ENCODE measurements around the gene UGT1A7. TPM values are rescaled to one million over a fixed set of nuclear protein-coding genes. Genes with fewer than 3 reads are reported as not detected.

The UGT1A7 gene
- total RNA-seq, 2 donors from 2014 or later: 0.46 TPM; not detected in 1

- WGBS: 65% methylated on average over 7 of the region's 7 CpGs
- DNase-seq (ENCODE audit: low spot score): no peak
- intact Hi-C loops (cut with DNase I): no loop called here
Observed at GRCh38 chr2:233756429-233757081, 74.9 kb downstream of the UGT1A7 start.

GRCh38 chr2:233758141-233758540 is 76.4 kb downstream of the UGT1A7 start:
- Histone ChIP-seq H3K27me3 (replicated peaks; ENCODE audit: insufficient read depth) (no peaks in the 10 kb centered on the region), H3K36me3 (no peaks in the 10 kb centered on the region), H3K9me3 (no peaks in the 10 kb centered on the region), H3K4me3 (no peak overlapping the region), H3K27ac (no peak overlapping the region), H3K4me1 (replicated peaks) (no peaks in the 10 kb centered on the region)
- DNase-seq (ENCODE audit: low spot score): no peak
- no peak for TF ChIP-seq CTCF (IDR thresholded peaks at IDR 0.05)
- no peak for TF ChIP-seq POLR2A (IDR thresholded peaks at IDR 0.05)
- TF ChIP-seq POLR2AphosphoS5 (IDR thresholded peaks at IDR 0.05): no peak
- intact Hi-C loops (cut with DNase I): no loop called here

More at GRCh38 chr2:233756429-233757081, 74.9 kb downstream of the UGT1A7 start:
- no peak overlapping the region for H3K4me3 ChIP-seq
- no peaks in the 10 kb centered on the region for H3K9me3 ChIP-seq
- no peak for TF ChIP-seq POLR2AphosphoS5 (IDR thresholded peaks at IDR 0.05)
- no peaks in the 10 kb centered on the region for H3K4me1 ChIP-seq (replicated peaks)
- H3K27me3 ChIP-seq (replicated peaks; ENCODE audit: insufficient read depth): no peaks in the 10 kb centered on the region
- H3K27ac ChIP-seq: no peak overlapping the region
- H3K36me3 ChIP-seq: no peaks in the 10 kb centered on the region

- DNase-seq (ENCODE audit: low spot score): no peak
- H3K4me1 ChIP-seq (replicated peaks): no peaks in the 10 kb centered on the region
- no peak for TF ChIP-seq POLR2AphosphoS5 (IDR thresholded peaks at IDR 0.05)
- TF ChIP-seq CTCF (IDR thresholded peaks at IDR 0.05): no peak
- no peak for TF ChIP-seq POLR2A (IDR thresholded peaks at IDR 0.05)
- H3K36me3 ChIP-seq: no peaks in the 10 kb centered on the region
- intact Hi-C loops (cut with DNase I): no loop called here
- no peak overlapping the region for H3K4me3 ChIP-seq
- no peaks in the 10 kb centered on the region for H3K27me3 ChIP-seq (replicated peaks; ENCODE audit: insufficient read depth)
- WGBS: 88% methylated on average over 2 of the region's 2 CpGs
- H3K9me3 ChIP-seq: no peaks in the 10 kb centered on the region
- no peak overlapping the region for H3K27ac ChIP-seq
Observed at GRCh38 chr2:233758849-233759248, 77.1 kb downstream of the UGT1A7 start.

- no peak within 1 kb of the TSS for H3K27ac ChIP-seq
- H3K4me1 ChIP-seq (replicated peaks): no peaks in the 10 kb centered on the region
- WGBS: 91% methylated on average over 6 of the region's 6 CpGs
- intact Hi-C loops (cut with DNase I): no loop called here
- no peak for DNase-seq (ENCODE audit: low spot score)
- no peak within 1 kb of the TSS for H3K4me3 ChIP-seq
- TF ChIP-seq POLR2AphosphoS5 (IDR thresholded peaks at IDR 0.05): no peak
- no peak for TF ChIP-seq CTCF (IDR thresholded peaks at IDR 0.05)
- TF ChIP-seq POLR2A (IDR thresholded peaks at IDR 0.05): no peak
- no peaks in the 10 kb centered on the region for H3K27me3 ChIP-seq (replicated peaks; ENCODE audit: insufficient read depth)
- H3K36me3 ChIP-seq: no peaks in the 10 kb centered on the region
- H3K9me3 ChIP-seq: no peaks in the 10 kb centered on the region
Observed at GRCh38 chr2:233760043-233760442, 78.3 kb downstream of the UGT1A7 start, which contains the start of gene UGT1A1. TSS of gene UGT1A1 (plus strand) at chr2:233760270. CDS start at chr2:233760288, 18 bp downstream.

GRCh38 chr2:233761040-233761769 is 79.5 kb downstream of the UGT1A7 start:
- H3K9me3 ChIP-seq: no peaks in the 10 kb centered on the region
- H3K27ac ChIP-seq: no peak overlapping the region
- DNase-seq (ENCODE audit: low spot score): no peak
- TF ChIP-seq POLR2A (IDR thresholded peaks at IDR 0.05): no peak
- no peak for TF ChIP-seq POLR2AphosphoS5 (IDR thresholded peaks at IDR 0.05)
- TF ChIP-seq CTCF (IDR thresholded peaks at IDR 0.05): no peak
- WGBS: 89% methylated on average over 4 of the region's 4 CpGs
- no peaks in the 10 kb centered on the region for H3K36me3 ChIP-seq
- intact Hi-C loops (cut with DNase I): no loop called here
- H3K4me3 ChIP-seq: no peak overlapping the region
- no peaks in the 10 kb centered on the region for H3K4me1 ChIP-seq (replicated peaks)
- H3K27me3 ChIP-seq (replicated peaks; ENCODE audit: insufficient read depth): no peaks in the 10 kb centered on the region

Measured in prostate gland (tissue), 2 donors.